Naive B cell (primary cell): ENCODE measurements around the gene IL18R1. TPM values are rescaled to one million over a fixed set of nuclear protein-coding genes. Genes with fewer than 3 reads are reported as not detected.
"Not testable (repeated sequence)": the region's sequence is repeated elsewhere in the genome, so short reads cannot be mapped to it uniquely, and the experiment has no call there.

ENCODE experiments used
- ATAC-seq, 2 donors: fragments of 150-1000 bp; cut with Tn5 transposase; 2 replicates each; pipeline ENCODE4 v1.10.0; 2021; ENCODE audit warnings: low read depth in 2 of 2, mild to moderate bottlenecking in 2 of 2, moderate library complexity in 2 of 2
- DNase-seq: peaks from one replicate; pipeline ENCODE4 v3.0.0; 2022
- H3K27ac Mint-ChIP-seq, 6 donors: one replicate each; pipeline ENCODE4 v1.8.0; 2020 to 2022; ENCODE audit warnings: mild to moderate bottlenecking in 6 of 6, mixed read lengths in 6 of 6, moderate library complexity in 5 of 6, inconsistent platforms in 2 of 6
- H3K27me3 Mint-ChIP-seq, 3 donors: one replicate each; pipeline ENCODE4 v1.8.0; 2021 to 2022; ENCODE audit warnings: mixed read lengths in 3 of 3, mild to moderate bottlenecking in 1 of 3
- H3K36me3 Mint-ChIP-seq, 2 donors: one replicate each; pipeline ENCODE4 v1.8.0; 2020 to 2022; ENCODE audit warnings: mixed read lengths in 2 of 2, inconsistent platforms in 1 of 2, mild to moderate bottlenecking in 1 of 2
- H3K4me1 Mint-ChIP-seq, 3 donors: one replicate each; pipeline ENCODE4 v1.8.0; 2020 to 2022; ENCODE audit warnings: mixed read lengths in 3 of 3, inconsistent platforms in 1 of 3, mild to moderate bottlenecking in 1 of 3, moderate library complexity in 1 of 3
- H3K4me3 Mint-ChIP-seq, 8 donors: one replicate each; pipeline ENCODE4 v1.8.0; 2020 to 2022; ENCODE audit warnings: mild to moderate bottlenecking in 8 of 8, mixed read lengths in 8 of 8, moderate library complexity in 8 of 8, inconsistent platforms in 2 of 8
- H3K9me3 Mint-ChIP-seq, 7 donors: one replicate each; pipeline ENCODE4 v1.8.0; 2020 to 2022; ENCODE audit warnings: mixed read lengths in 7 of 7, mild to moderate bottlenecking in 5 of 7, inconsistent platforms in 2 of 7, moderate library complexity in 1 of 7
- polyA plus RNA-seq, 6 donors: library from polyadenylated mRNA; unstranded; fragments of 300-500 nt; fragmentation: Illumina TruSeq; gene quantifications; one replicate each; pipeline ENCODE4 v1.2.3, GENCODE V29; 2021; ENCODE audit warnings: low read depth in 6 of 6

The IL18R1 gene
- polyA plus RNA-seq: 1 to 10 TPM in 1 of 6 donors, under 1 TPM in 4, not detected in 1; 0.15 to 1.7 (median 0.32) TPM

GRCh38 chr2:102355526-102356380 is at the start of gene IL18R1:
IL18R1 (plus strand) TSS chr2:102355796; CDS start chr2:102362661, 6,865 bp downstream.
- peak within 1 kb of the TSS; percentile 54 to 99 (median 96) for H3K27ac Mint-ChIP-seq
- DNase-seq (peak; percentile 54), ATAC-seq (peak; percentile 81 to 84)
- no peaks in the 10 kb centered on the region for H3K36me3 Mint-ChIP-seq
- H3K4me3 Mint-ChIP-seq: peak within 1 kb of the TSS; percentile 86 to 100 (median 95)
- peaks cover 14 to 24% (median 23%) of the 10 kb centered on the region in 3 donors for H3K4me1 Mint-ChIP-seq
- H3K27me3 Mint-ChIP-seq: peaks cover 0 to 8% (median 5%) of the 10 kb centered on the region in 3 donors
- H3K9me3 Mint-ChIP-seq: no peaks in the 10 kb centered on the region

- DNase-seq: no peak
- Mint-ChIP-seq H3K36me3 (no peaks in the 10 kb centered on the region), H3K9me3 (no peaks in the 10 kb centered on the region), H3K27ac (no peak overlapping the region), H3K4me3 (no peak overlapping the region), H3K4me1 (peaks cover 0 to 7% (median 0%) of the 10 kb centered on the region in 3 donors), H3K27me3 (peaks cover 35 to 61% (median 51%) of the 10 kb centered on the region in 3 donors)
- ATAC-seq: no peak
Measured at GRCh38 chr2:102306125-102306524, 49.5 kb upstream of the IL18R1 start.

GRCh38 chr2:102310964-102311640 is 44.5 kb upstream of the IL18R1 start, which contains the start of gene IL1RL1:
IL1RL1 (plus strand) TSS chr2:102311563; CDS start chr2:102338265, 26,702 bp downstream.
- Mint-ChIP-seq H3K27ac (no peak within 1 kb of the TSS), H3K9me3 (no peaks in the 10 kb centered on the region)

GRCh38 chr2:102313025-102313424 is 42.6 kb upstream of the IL18R1 start:
- DNase-seq (no peak), ATAC-seq (no peak)
- Mint-ChIP-seq H3K4me1 (no peaks in the 10 kb centered on the region), H3K9me3 (no peaks in the 10 kb centered on the region), H3K27ac (no peak overlapping the region), H3K4me3 (no peak overlapping the region), H3K36me3 (no peaks in the 10 kb centered on the region), H3K27me3 (peaks cover 9 to 31% (median 22%) of the 10 kb centered on the region in 3 donors)

More at GRCh38 chr2:102310964-102311640, 44.5 kb upstream of the IL18R1 start, which contains the start of gene IL1RL1:
- no peaks in the 10 kb centered on the region for H3K4me1 Mint-ChIP-seq
- peaks cover 18 to 48% (median 34%) of the 10 kb centered on the region in 3 donors for H3K27me3 Mint-ChIP-seq
- no peak within 1 kb of the TSS for H3K4me3 Mint-ChIP-seq
- H3K36me3 Mint-ChIP-seq: no peaks in the 10 kb centered on the region
- ATAC-seq (no peak), DNase-seq (no peak)

- DNase-seq (no peak), ATAC-seq (no peak)
- Mint-ChIP-seq H3K9me3 (no peaks in the 10 kb centered on the region), H3K27ac (peak overlapping the region in 1 of 6 donors; percentile 3), H3K36me3 (no peaks in the 10 kb centered on the region), H3K4me1 (no peaks in the 10 kb centered on the region), H3K27me3 (peaks cover 5 to 27% (median 18%) of the 10 kb centered on the region in 3 donors), H3K4me3 (no peak overlapping the region)
Measured at GRCh38 chr2:102313471-102313870, 42.1 kb upstream of the IL18R1 start.

- no peak for DNase-seq
- no peak for ATAC-seq
- Mint-ChIP-seq H3K4me1 (no peaks in the 10 kb centered on the region), H3K36me3 (no peaks in the 10 kb centered on the region), H3K4me3 (no peak overlapping the region), H3K9me3 (no peaks in the 10 kb centered on the region), H3K27me3 (peaks cover 5 to 26% (median 17%) of the 10 kb centered on the region in 3 donors), H3K27ac (no peak overlapping the region)
Measured at GRCh38 chr2:102313950-102314349, 41.6 kb upstream of the IL18R1 start.

- Mint-ChIP-seq H3K9me3 (no peaks in the 10 kb centered on the region), H3K4me1 (no peaks in the 10 kb centered on the region), H3K36me3 (no peaks in the 10 kb centered on the region), H3K4me3 (no peak overlapping the region), H3K27me3 (peaks cover 0 to 16% (median 5%) of the 10 kb centered on the region in 3 donors), H3K27ac (no peak overlapping the region)
- ATAC-seq (no peak), DNase-seq (no peak)
Measured at GRCh38 chr2:102315921-102316320, 39.7 kb upstream of the IL18R1 start.

GRCh38 chr2:102317715-102318114 is 37.9 kb upstream of the IL18R1 start:
- Mint-ChIP-seq H3K9me3 (no peaks in the 10 kb centered on the region), H3K4me3 (no peak overlapping the region), H3K4me1 (no peaks in the 10 kb centered on the region), H3K36me3 (no peaks in the 10 kb centered on the region), H3K27me3 (peaks cover 0 to 21% (median 0%) of the 10 kb centered on the region in 3 donors), H3K27ac (no peak overlapping the region)
- ATAC-seq: no peak
- DNase-seq: no peak

- no peak for DNase-seq
- no peak overlapping the region for H3K4me3 Mint-ChIP-seq
- H3K9me3 Mint-ChIP-seq: peaks cover 0 to 3% (median 0%) of the 10 kb centered on the region in 7 donors
- no peak overlapping the region for H3K27ac Mint-ChIP-seq
- peaks cover 0 to 24% (median 0%) of the 10 kb centered on the region in 3 donors for H3K27me3 Mint-ChIP-seq
- no peaks in the 10 kb centered on the region for H3K36me3 Mint-ChIP-seq
- no peak for ATAC-seq
- H3K4me1 Mint-ChIP-seq: no peaks in the 10 kb centered on the region
Measured at GRCh38 chr2:102318437-102318836, 37.2 kb upstream of the IL18R1 start.

- Mint-ChIP-seq H3K4me3 (no peak overlapping the region), H3K27me3 (peaks cover 5 to 24% (median 24%) of the 10 kb centered on the region in 3 donors), H3K9me3 (peaks cover 2 to 13% (median 4%) of the 10 kb centered on the region in 7 donors), H3K36me3 (peaks cover 0 to 4% of the 10 kb centered on the region in 2 donors), H3K4me1 (no peaks in the 10 kb centered on the region), H3K27ac (no peak overlapping the region)
- DNase-seq: no peak
- no peak for ATAC-seq
Measured at GRCh38 chr2:102321941-102322719, 33.5 kb upstream of the IL18R1 start.

GRCh38 chr2:102324914-102325313 is 30.7 kb upstream of the IL18R1 start:
- DNase-seq, H3K36me3 Mint-ChIP-seq, ATAC-seq, H3K4me3 Mint-ChIP-seq, H3K27ac Mint-ChIP-seq, H3K4me1 Mint-ChIP-seq: not testable (repeated sequence)
- Mint-ChIP-seq H3K9me3 (peaks cover 2 to 19% (median 7%) of the 10 kb centered on the region in 7 donors), H3K27me3 (peaks cover 5 to 29% (median 24%) of the 10 kb centered on the region in 3 donors)

- H3K27ac Mint-ChIP-seq: no peak overlapping the region
Measured at GRCh38 chr2:102331311-102331980, 24.1 kb upstream of the IL18R1 start.

More at GRCh38 chr2:102331311-102331980, 24.1 kb upstream of the IL18R1 start:
- ATAC-seq (no peak), DNase-seq (no peak)
- Mint-ChIP-seq H3K9me3 (peaks cover 0 to 17% (median 2%) of the 10 kb centered on the region in 7 donors), H3K27me3 (peaks cover 8 to 34% (median 16%) of the 10 kb centered on the region in 3 donors), H3K36me3 (no peaks in the 10 kb centered on the region), H3K4me3 (no peak overlapping the region), H3K4me1 (no peaks in the 10 kb centered on the region)
